Measurements from ENCODE around the gene HSPB2. TPM values are rescaled to one million over a fixed set of nuclear protein-coding genes. Genes with fewer than 3 reads are reported as not detected.
A peak's percentile ranks its signal among the peaks of the same experiment; 100 is the strongest.

The HSPB2 gene
- total RNA-seq, 6 experiments from 2014 or later: 0.20 to 0.49 TPM; not detected in 4

GRCh38 chr11:111946499-111946898, 34.0 kb downstream of the HSPB2 start:
- TF ChIP-seq, protein P1, sequence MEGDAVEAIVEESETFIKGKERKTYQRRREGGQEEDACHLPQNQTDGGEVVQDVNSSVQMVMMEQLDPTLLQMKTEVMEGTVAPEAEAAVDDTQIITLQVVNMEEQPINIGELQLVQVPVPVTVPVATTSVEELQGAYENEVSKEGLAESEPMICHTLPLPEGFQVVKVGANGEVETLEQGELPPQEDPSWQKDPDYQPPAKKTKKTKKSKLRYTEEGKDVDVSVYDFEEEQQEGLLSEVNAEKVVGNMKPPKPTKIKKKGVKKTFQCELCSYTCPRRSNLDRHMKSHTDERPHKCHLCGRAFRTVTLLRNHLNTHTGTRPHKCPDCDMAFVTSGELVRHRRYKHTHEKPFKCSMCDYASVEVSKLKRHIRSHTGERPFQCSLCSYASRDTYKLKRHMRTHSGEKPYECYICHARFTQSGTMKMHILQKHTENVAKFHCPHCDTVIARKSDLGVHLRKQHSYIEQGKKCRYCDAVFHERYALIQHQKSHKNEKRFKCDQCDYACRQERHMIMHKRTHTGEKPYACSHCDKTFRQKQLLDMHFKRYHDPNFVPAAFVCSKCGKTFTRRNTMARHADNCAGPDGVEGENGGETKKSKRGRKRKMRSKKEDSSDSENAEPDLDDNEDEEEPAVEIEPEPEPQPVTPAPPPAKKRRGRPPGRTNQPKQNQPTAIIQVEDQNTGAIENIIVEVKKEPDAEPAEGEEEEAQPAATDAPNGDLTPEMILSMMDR (IDR thresholded peaks at IDR 0.05): no peak
- TF ChIP-seq POLR2A (IDR thresholded peaks at IDR 0.05): no peak
- no peaks in the 10 kb centered on the region for H3K27me3 ChIP-seq
- WGBS (ENCODE audit: insufficient coverage, low coverage, low lambda C conversion rate, missing lambda C conversion rate): 61% methylated on average over 2 of the region's 3 CpGs
- H3K36me3 ChIP-seq: no peaks in the 10 kb centered on the region
- no peak overlapping the region for H3K4me3 ChIP-seq
- no peak for DNase-seq
- peak in 1 of 4 donors; percentile 59 for ATAC-seq
- peaks cover 0 to 7% (median 0%) of the 10 kb centered on the region in 4 donors for H3K4me1 ChIP-seq
- no peaks in the 10 kb centered on the region for H3K9me3 ChIP-seq
- intact Hi-C loops (cut with DNase I): no loop called here
- peak overlapping the region in 1 of 3 donors; percentile 35 for H3K27ac ChIP-seq

- Histone ChIP-seq H3K27ac (peak overlapping the region in 1 of 3 donors; percentile 35), H3K4me3 (no peak overlapping the region), H3K36me3 (no peaks in the 10 kb centered on the region), H3K9me3 (no peaks in the 10 kb centered on the region), H3K4me1 (peaks cover 0 to 7% (median 0%) of the 10 kb centered on the region in 4 donors), H3K27me3 (no peaks in the 10 kb centered on the region)
- ATAC-seq (no peak), DNase-seq (no peak)
- TF ChIP-seq, protein P1 (IDR thresholded peaks at IDR 0.05): no peak
- no peak for TF ChIP-seq POLR2A (IDR thresholded peaks at IDR 0.05)
- intact Hi-C loops (cut with DNase I): no loop called here
Observed at GRCh38 chr11:111947143-111947542, 34.6 kb downstream of the HSPB2 start.

GRCh38 chr11:111949519-111950426, 37.2 kb downstream of the HSPB2 start:
- TF ChIP-seq, protein P1 (IDR thresholded peaks at IDR 0.05): no peak
- no peak for TF ChIP-seq POLR2A (IDR thresholded peaks at IDR 0.05)
- no peak overlapping the region for H3K27ac ChIP-seq
- ATAC-seq (peak; percentile 25 to 65 (median 38)), DNase-seq (no peak)
- no peaks in the 10 kb centered on the region for H3K27me3 ChIP-seq
- WGBS (ENCODE audit: insufficient coverage, low coverage, low lambda C conversion rate, missing lambda C conversion rate): 54% methylated on average over 7 of the region's 7 CpGs
- H3K36me3 ChIP-seq: no peaks in the 10 kb centered on the region
- H3K4me1 ChIP-seq: peaks cover 0 to 7% (median 0%) of the 10 kb centered on the region in 4 donors
- H3K9me3 ChIP-seq: no peaks in the 10 kb centered on the region
- H3K4me3 ChIP-seq: no peak overlapping the region
- intact Hi-C loops (cut with DNase I): no loop called here

DNA sequence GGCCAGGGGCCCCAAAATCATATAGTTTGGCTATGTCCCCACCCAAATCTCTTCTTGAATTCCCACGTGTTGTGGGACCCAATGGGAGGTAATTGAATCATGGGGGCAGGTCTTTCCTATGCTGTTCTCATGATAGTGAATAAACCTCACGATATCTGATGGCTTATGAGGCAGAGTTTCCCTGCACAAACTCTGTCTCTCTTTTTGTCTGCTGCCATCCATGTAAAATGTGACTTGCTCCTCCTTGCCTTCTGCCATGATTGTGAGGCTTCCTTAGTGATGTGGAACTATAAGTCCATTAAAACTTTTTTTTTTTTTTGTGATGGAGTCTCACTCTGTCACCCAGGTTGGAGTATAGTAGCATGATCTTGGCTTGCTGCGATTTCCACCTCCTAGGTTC, 39.0 kb downstream of the HSPB2 start:
- no peaks in the 10 kb centered on the region for H3K36me3 ChIP-seq
- WGBS (ENCODE audit: insufficient coverage, low coverage, low lambda C conversion rate, missing lambda C conversion rate): 93% methylated on average over 3 of the region's 3 CpGs
- intact Hi-C loops (cut with DNase I): no loop called here
- H3K27ac ChIP-seq: no peak overlapping the region
- no peaks in the 10 kb centered on the region for H3K9me3 ChIP-seq
- ATAC-seq (no peak), DNase-seq (no peak)
- H3K4me3 ChIP-seq: no peak overlapping the region
- TF ChIP-seq, protein P1 (IDR thresholded peaks at IDR 0.05): no peak
- no peaks in the 10 kb centered on the region for H3K27me3 ChIP-seq
- peaks cover 0 to 3% (median 0%) of the 10 kb centered on the region in 4 donors for H3K4me1 ChIP-seq
